Activated CD4-positive, alpha-beta T cell treated with anti-CD3 and anti-CD28 coated beads for 24 hours (primary cell): ENCODE results near the gene KCNIP4.

Source experiments
- DNase-seq, 2 donors: peaks; one replicate each; pipeline ENCODE4 v3.0.0-alpha.2; 2020; ENCODE audit warnings: low read depth in 2 of 2

KCNIP4 gene

DNA sequence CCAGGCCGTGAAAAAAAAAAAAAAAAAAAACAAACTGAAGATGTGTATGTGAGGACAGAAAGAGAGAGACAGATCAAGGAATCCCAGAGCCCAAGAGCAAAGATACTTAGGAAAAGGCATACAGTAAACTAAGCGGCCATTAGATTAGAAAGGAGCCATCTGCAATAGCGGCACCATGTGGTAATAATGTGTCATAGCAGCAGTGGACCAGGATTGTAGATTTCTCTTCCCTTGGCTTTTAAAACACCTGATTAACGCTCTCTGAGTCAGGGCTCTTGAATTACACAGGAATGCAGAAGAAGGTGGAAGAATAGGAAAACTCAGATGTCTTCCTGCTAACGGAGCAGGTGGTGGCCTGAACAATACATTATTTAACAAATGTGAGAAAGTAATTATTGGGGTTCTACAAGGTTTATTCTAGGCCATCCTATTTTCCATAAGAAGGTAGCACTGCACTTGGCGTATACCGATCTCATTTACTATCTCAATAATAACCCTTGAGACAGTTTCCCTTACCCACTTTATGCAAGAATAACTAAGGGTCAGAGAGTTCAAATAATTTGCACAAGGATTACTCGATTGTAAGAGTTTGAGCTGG, 182.7 kb downstream of the KCNIP4 start:
- peak in 1 of 2 donors; percentile 4 for DNase-seq

GRCh38 chr4:21763855-21764254, 184.7 kb downstream of the KCNIP4 start:
- DNase-seq, result no peak

DNA sequence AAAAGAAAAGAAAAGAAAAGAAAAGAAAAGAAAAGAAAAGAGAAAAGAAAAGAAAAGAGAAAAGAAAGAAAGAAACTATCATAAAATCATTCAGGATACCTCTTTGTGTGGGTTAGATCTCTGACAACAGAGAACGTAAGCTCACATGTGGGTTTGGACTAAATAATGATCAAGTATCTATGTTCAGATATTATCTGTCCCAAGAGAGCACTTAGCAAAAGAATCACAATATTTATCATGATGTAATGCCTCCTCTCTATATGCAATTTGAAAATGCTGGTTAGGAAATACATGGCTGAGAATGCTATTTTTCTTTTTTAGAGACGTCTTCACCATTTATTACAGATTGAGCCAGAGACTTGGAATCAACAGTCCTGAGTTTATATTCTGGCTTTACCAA, 191.3 kb downstream of the KCNIP4 start:
- DNase-seq, result no peak

DNA sequence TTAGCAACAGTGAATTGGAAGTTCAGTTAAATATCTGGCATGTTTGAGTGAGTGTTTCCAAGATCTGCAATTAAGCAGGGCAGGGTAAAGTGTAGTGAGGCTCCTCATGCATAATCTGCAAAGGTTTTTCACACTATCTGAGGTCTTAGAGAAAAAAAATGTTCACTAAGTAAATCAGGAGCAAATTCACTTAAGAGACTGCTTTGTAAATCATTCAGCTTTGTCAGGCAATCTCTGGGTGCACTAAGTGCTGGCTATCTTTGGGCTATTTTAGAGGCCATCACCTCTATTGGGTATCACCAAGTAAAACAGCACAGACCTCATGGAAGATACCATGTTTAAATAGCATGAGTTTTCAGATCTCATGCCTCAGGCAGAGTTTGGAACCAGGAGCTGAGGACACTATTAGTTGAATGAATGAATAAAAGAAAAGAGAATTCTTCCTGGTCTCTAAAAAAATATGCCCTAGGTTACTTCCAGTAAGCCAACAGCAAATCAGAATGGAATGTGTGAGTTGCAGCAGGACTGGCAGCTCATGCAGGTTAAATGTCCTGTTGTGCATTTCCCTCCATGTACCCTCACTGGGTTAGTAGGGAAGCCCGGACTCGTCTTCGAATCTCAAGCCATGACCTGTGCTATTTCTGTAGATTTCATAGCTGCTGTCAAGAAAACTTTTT, 195.3 kb downstream of the KCNIP4 start:
- no peak for DNase-seq

GRCh38 chr4:21752616-21753015, 196.0 kb downstream of the KCNIP4 start:
- no peak for DNase-seq

- no peak for DNase-seq
These were observed 198.6 kb downstream of the KCNIP4 start for GRCh38 chr4:21749924-21750323.

GRCh38 chr4:21749412-21749811, 199.2 kb downstream of the KCNIP4 start:
- DNase-seq, result no peak

GRCh38 chr4:21744046-21744445, 204.5 kb downstream of the KCNIP4 start:
- no peak for DNase-seq

GRCh38 chr4:21742326-21742725, 206.2 kb downstream of the KCNIP4 start:
- no peak for DNase-seq

DNA sequence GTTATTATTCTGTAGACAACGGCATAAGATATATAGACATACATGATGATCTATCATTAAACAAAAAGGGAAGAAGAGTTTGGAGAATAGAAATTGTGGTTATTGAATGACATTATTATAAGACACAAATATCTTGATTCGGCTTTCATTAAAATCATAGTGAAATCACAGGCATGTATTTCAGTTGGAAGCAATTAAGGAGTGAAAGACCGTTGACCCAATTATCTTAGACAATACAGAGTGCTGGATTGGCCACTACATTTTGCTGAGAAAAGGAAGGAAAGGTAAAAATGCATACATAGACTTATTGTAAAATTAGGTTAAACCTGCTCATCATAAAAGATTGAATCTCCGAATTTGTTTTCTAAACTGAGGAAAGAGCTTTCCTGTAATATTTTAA, 209.8 kb downstream of the KCNIP4 start:
- DNase-seq, result no peak

DNA sequence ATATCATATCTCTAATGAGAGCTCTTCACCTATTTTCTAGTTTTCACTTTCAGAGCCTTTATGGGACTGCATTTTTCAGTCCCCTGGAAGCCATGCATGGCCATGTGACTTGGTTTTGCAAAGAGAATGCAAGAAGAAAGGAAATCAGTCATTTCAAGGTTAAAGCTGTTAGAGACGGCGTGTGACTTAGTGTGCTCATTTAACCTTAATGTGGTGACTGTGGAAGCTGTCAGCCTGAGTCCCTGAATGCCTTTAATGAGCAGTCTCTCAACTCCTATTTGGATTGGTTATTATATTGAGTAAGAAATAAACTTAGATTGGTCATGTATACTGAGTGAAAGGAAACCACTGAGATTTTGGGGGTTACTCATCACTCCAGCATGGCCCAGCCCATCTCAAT, 212.7 kb downstream of the KCNIP4 start:
- DNase-seq, result no peak

GRCh38 chr4:21733894-21734630, 214.5 kb downstream of the KCNIP4 start:
- DNase-seq, result no peak

DNA sequence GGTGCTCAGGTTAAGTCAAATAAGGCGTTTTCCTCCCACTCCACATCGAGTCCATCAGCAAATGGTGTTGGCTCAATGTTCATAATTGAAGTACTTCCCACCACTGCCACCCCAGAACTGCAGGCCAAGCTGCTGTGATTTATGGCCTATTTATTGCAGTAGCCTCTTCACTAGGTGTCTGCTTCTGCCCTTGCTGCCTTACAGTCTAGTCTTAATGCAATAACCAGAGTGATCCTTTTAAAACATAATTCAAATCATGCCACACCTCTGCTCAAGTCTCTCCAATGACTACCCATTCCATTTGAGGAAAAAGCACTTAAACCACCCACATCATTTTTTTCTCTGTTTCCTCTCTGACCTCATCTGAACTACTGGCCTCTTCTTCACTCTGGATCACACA, 220.3 kb downstream of the KCNIP4 start:
- no peak for DNase-seq

GRCh38 chr4:21726255-21726815, 222.2 kb downstream of the KCNIP4 start:
- DNase-seq, result no peak

DNA sequence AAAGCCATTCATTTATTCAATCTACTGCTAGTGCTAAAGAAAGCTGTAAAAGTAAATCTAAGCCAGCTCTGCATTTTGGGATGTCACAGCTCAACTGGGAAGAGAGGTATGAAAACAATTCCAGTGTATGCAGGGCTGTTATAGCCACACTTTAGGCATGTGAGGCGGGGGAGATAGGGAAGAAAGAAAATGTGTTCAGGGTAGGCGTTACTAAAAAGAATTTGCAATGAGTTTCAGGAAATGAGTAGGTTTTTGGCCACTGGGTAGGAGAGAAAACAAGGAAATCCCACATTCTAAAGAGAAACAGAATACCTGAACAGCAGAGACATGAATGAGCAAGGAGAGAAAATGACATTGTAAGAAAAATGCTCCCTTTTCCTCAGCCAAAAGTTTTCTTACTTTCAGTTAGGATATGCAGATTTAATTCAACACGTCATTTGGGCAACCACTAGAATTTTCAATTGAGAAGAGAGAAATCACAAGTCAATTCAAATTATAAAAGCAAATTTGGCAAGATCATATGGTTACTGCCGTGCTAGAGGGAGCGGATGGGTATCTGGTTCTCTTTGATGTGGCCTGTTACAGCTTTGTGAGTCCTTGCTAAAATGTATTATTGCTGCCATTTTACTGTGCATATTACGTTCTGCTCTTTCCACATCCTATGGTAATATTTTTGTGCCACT, 226.3 kb downstream of the KCNIP4 start:
- no peak for DNase-seq

GRCh38 chr4:21716531-21716930, 232.0 kb downstream of the KCNIP4 start:
- DNase-seq, result no peak

GRCh38 chr4:21710179-21710835, 238.3 kb downstream of the KCNIP4 start:
- no peak for DNase-seq

- DNase-seq, result no peak
These were observed 238.8 kb downstream of the KCNIP4 start for GRCh38 chr4:21709761-21710160.

DNA sequence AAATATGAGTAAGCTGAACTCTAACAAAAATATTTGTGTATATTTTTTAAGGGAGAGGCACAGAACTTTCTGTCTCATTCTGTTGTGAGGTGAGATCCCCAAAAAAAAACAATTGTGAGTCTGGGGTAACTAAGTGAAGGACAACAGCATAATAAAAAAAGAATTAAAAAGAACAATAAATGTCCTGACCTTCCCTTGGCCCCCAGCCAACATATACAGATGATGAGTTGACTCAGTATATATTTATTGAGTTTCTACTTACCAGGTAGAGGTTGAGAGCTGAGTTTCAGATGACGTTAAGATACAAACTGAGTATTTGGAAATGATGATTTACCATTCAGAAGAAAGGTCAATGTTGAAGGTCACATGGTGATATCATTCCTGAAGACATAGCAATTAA, 239.5 kb downstream of the KCNIP4 start:
- DNase-seq, result no peak

DNA sequence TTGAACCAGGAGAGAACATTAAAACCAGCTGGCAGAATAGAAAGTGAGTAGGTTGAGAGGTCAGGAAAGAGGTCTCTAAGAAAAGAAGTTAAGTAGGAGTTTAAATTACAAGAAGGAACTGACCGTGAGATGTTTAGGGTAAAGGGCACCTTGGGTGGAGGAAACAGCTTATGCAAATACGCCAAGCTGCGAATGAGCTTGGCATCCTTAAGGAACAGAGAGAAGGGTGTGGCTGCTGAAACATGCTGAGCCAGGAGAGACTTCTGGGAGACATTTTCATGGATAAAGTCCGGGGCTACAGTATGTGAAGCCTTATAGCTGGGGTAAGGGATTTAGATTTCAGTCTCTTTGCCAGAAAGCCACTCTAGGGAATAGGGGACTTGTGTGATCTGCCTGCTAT, 249.1 kb downstream of the KCNIP4 start:
- DNase-seq, result no peak

DNA sequence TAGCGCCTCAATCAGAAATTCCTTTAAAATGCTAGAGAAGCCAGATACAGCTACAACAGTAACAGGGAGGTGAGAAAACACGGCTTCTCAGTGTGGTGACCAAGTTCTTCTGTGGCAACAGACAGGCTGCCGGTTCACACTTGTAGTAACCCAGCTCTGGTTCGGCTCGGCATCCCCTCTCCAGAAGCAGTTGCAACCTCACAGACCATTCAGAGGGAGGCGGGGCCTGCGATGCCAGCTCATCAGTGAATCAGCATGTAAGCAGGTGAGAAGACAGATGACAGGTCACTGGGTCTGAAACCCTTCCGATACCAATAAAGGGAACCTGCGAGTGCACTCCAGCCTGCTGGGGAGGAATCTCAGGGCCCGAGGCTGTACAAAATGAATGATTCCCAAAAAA, 251.0 kb downstream of the KCNIP4 start:
- DNase-seq, result no peak

- no peak for DNase-seq
These were observed 253.4 kb downstream of the KCNIP4 start for GRCh38 chr4:21695141-21695540.
